ENCODE data around the gene SORCS1. TPM values are rescaled to one million over a fixed set of nuclear protein-coding genes. Genes with fewer than 3 reads are reported as not detected.

Gene SORCS1
- total and polyA plus RNA-seq, 12 donors = 0.30 to 5.5 (median 1.3) TPM

GRCh38 chr10:107169516-107169915, 5.0 kb upstream of the SORCS1 start:
- no peak for TF ChIP-seq CTCF (IDR thresholded peaks at IDR 0.05)
- no peaks in the 10 kb centered on the region for H3K36me3 ChIP-seq
- WGBS, 2 donors = 23 to 30% methylated on average over 1 of the region's 1 CpG
- no peak for ATAC-seq
- no peak for DNase-seq
- intact Hi-C loops (cut with DNase I) = no loop called here
- H3K27me3 ChIP-seq = peaks cover 0 to 49% (median 32%) of the 10 kb centered on the region in 7 donors
- no peak overlapping the region for H3K4me3 ChIP-seq
- H3K27ac ChIP-seq = no peak overlapping the region
- no peaks in the 10 kb centered on the region for H3K4me1 ChIP-seq
- no peaks in the 10 kb centered on the region for H3K9me3 ChIP-seq

GRCh38 chr10:107168738-107169137, 4.2 kb upstream of the SORCS1 start:
- H3K27me3 ChIP-seq = peaks cover 0 to 57% (median 39%) of the 10 kb centered on the region in 7 donors
- H3K9me3 ChIP-seq = no peaks in the 10 kb centered on the region
- no peak overlapping the region for H3K27ac ChIP-seq
- peaks cover 0 to 6% (median 0%) of the 10 kb centered on the region in 9 donors for H3K4me1 ChIP-seq
- WGBS, 2 donors = 78 to 89% methylated on average over 1 of the region's 1 CpG
- TF ChIP-seq CTCF (IDR thresholded peaks at IDR 0.05) = no peak
- H3K4me3 ChIP-seq = no peak overlapping the region
- intact Hi-C loops (cut with DNase I) = no loop called here
- H3K36me3 ChIP-seq = no peaks in the 10 kb centered on the region
- DNase-seq = no peak
- no peak for ATAC-seq

- no peaks in the 10 kb centered on the region for H3K9me3 ChIP-seq
- DNase-seq (no peak), ATAC-seq (no peak)
- peaks cover 0 to 8% (median 0%) of the 10 kb centered on the region in 9 donors for H3K4me1 ChIP-seq
- no peaks in the 10 kb centered on the region for H3K36me3 ChIP-seq
- 57 to 80% methylated on average over 2 of the region's 2 CpGs for WGBS, 2 donors
- peaks cover 0 to 75% (median 52%) of the 10 kb centered on the region in 7 donors for H3K27me3 ChIP-seq
- no peak overlapping the region for H3K4me3 ChIP-seq
- H3K27ac ChIP-seq = no peak overlapping the region
- intact Hi-C loops (cut with DNase I) = no loop called here
- TF ChIP-seq CTCF (IDR thresholded peaks at IDR 0.05) = no peak
Measured at GRCh38 chr10:107166403-107166802, 1.9 kb upstream of the SORCS1 start.

GRCh38 chr10:107164992-107165391, 486 bp upstream of the SORCS1 start:
- Histone ChIP-seq H3K4me3 (peak overlapping the region in 8 of 10 donors; percentile 24 to 42 (median 26)), H3K9me3 (no peaks in the 10 kb centered on the region), H3K36me3 (no peaks in the 10 kb centered on the region), H3K27me3 (peaks cover 0 to 85% (median 56%) of the 10 kb centered on the region in 7 donors), H3K4me1 (peaks cover 0 to 8% (median 0%) of the 10 kb centered on the region in 9 donors), H3K27ac (no peak overlapping the region)
- no peak for TF ChIP-seq CTCF (IDR thresholded peaks at IDR 0.05)
- ATAC-seq (no peak), DNase-seq (no peak)
- 2 to 3% methylated on average over 14 of the region's 14 CpGs for WGBS, 2 donors
- intact Hi-C loops (cut with DNase I) = no loop called here
